ENCODE results near the gene SSR4.
"Not testable (repeated sequence)": the region's sequence is repeated elsewhere in the genome, so short reads cannot be mapped to it uniquely, and the experiment has no call there.

The SSR4 gene

GRCh38 chrX:153794018-153794896 lies at the start of gene SSR4, which contains the start of gene IDH3G:
Gene SSR4, plus strand, starts transcription at chrX:153794668. Its CDS starts 20 bp downstream, at chrX:153794688.
Gene IDH3G, minus strand, starts transcription at chrX:153794375. Its CDS starts 49 bp downstream, at chrX:153794326.
- DNase-seq (ENCODE audit: low read depth), result peak; percentile 87

GRCh38 chrX:153745067-153745433 lies 49.4 kb upstream of the SSR4 start:
- not testable (repeated sequence) for DNase-seq (ENCODE audit: low read depth)

GRCh38 chrX:153746359-153746758 lies 48.1 kb upstream of the SSR4 start:
- no peak for DNase-seq (ENCODE audit: low read depth)

GRCh38 chrX:153746991-153747390 lies 47.5 kb upstream of the SSR4 start:
- DNase-seq (ENCODE audit: low read depth), result not testable (repeated sequence)

- DNase-seq (ENCODE audit: low read depth), result not testable (repeated sequence)
These were observed 45.5 kb upstream of the SSR4 start for GRCh38 chrX:153749017-153749416.

- DNase-seq (ENCODE audit: low read depth), result no peak
These were observed 44.2 kb upstream of the SSR4 start for GRCh38 chrX:153750127-153750774.

- no peak for DNase-seq (ENCODE audit: low read depth)
These were observed 39.3 kb upstream of the SSR4 start for GRCh38 chrX:153755136-153755535.

GRCh38 chrX:153761863-153762262 lies 32.6 kb upstream of the SSR4 start:
- no peak for DNase-seq (ENCODE audit: low read depth)

GRCh38 chrX:153762626-153763173 lies 31.8 kb upstream of the SSR4 start:
- DNase-seq (ENCODE audit: low read depth), result no peak

GRCh38 chrX:153763298-153763932 lies 31.1 kb upstream of the SSR4 start:
- no peak for DNase-seq (ENCODE audit: low read depth)

- peak; percentile 71 for DNase-seq (ENCODE audit: low read depth)
These were observed 30.3 kb upstream of the SSR4 start, which contains the start of gene PLXNB3 for GRCh38 chrX:153763989-153764755. Gene PLXNB3, plus strand, starts transcription at chrX:153764249. Its CDS starts 1,287 bp downstream, at chrX:153765536.

GRCh38 chrX:153764786-153765137 lies 29.7 kb upstream of the SSR4 start:
- DNase-seq (ENCODE audit: low read depth), result no peak

GRCh38 chrX:153765138-153766079 lies 29.1 kb upstream of the SSR4 start:
- DNase-seq (ENCODE audit: low read depth), result no peak

- DNase-seq (ENCODE audit: low read depth), result no peak
These were observed 28.2 kb upstream of the SSR4 start for GRCh38 chrX:153766098-153766817.

GRCh38 chrX:153766871-153767673 lies 27.4 kb upstream of the SSR4 start:
- DNase-seq (ENCODE audit: low read depth), result no peak

- no peak for DNase-seq (ENCODE audit: low read depth)
These were observed 26.8 kb upstream of the SSR4 start for GRCh38 chrX:153767674-153768055.

GRCh38 chrX:153768311-153769157 lies 25.9 kb upstream of the SSR4 start:
- no peak for DNase-seq (ENCODE audit: low read depth)

All from activated T-cell treated with anti-CD3 and anti-CD28 coated beads for 1 hour (primary cell).